NCI-H82 (cell line): ENCODE measurements around the gene DNLZ.

Source experiments
- DNase-seq: peaks from one replicate; lab custom pipeline; 2025; lab: John Stamatoyannopoulos, UW

DNLZ gene

DNA sequence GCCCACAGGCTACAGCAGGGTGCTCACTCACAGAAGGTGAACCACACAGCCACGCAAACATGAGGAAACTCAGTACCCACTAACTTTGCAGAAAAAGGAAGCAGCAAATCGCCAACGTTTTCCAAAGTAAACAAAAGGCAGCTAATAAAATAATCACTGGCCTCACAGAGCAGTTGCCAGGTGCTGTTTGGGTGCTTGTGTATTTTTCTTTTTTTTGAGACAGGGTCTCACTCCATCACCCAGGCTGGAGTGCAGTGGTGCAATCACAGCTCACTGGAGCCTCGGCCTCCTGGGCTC, 32.6 kb upstream of the DNLZ start:
- DNase-seq: no peak

DNA sequence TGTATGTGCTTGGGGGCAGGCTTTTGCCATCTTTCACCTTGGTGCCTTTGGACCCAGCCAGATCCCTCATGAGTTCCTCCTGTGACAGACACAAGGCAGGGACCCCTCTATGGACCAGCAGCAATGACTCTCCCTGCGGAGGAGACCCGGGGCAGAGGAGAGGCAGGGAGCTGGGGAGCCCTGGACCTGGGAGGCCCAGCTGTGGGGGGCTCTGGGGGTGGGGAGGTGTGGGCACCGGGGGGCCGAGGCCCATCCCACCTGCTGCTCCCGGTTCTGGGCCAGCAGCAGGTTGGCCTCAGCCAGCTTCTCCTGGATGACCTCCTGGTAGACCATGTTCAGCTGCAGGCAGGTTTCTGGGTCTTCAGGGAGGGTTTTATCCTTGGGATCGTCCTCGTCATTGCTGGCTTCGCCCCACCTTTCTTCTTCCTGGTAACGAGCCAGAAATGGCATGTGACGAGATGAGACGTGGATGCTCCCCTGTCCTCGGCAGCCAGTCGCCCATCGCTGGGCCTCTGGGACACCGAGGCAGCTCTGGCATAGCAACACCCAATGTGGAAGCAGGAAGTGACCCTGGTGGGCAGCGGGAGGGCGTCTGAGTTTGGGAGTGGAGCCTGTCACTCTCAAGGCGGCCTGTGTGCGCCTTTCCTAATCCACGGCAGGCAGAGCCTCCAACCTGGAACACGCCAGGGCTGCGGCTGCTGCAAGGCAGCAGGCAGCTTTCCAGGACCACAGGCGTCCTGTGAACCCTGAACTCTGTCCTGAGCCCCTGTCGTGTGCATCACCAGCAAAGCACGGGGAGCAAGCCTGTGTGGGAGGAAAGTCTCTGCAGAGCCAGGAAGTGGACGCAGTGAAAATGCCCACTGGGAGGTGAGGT, 32.0 kb upstream of the DNLZ start:
- DNase-seq: no peak

DNA sequence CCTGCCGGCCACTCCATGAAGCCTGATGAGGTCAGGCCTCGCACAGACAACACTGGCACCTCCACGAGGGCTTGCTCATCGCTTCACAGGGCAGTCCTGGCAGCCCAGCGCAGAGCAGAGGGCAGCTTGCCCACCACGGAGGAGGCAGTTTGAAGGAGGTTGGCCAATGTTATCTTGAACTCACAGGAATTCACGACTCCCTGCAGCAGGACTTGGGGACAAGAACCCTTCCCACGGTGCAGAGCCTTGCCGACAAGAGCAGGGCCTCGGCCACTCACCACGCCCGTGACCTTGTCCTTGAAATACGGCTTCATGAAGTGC, 31.4 kb upstream of the DNLZ start:
- DNase-seq: no peak

DNA sequence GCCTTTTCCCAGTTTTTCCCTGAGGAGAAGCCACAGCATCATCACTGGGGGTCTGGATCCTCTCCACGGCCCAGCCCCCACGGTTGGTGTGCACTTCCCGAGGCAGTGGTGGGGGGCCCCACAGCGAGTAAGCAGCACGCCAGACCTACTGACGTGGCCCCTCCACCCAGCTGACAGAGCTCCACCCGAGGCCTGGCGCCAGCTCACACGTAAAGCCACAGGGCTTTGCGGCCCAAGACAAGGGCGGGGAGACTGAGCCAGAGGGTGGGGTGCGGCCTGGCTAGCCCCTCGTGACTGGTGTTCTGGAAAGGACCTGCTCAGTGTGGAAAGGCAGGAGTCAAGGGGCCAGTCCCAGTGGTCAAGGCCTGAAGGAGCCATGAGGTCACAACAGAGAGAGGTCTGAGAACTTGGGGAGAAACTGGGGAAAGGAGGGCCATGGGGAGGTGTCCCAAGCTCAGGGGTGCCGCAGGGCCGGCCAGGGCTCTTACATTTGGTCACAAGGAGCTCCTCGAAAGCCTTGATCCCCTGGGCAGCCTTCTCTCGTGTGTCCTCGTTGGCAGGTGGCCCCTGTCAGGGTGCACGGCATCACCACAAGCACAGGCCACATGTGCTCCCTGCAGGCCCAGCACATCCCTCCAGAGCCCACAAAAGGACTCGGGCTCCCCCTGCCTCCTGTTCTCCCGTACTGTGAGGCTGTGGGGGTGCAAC, 30.9 kb upstream of the DNLZ start:
- DNase-seq: no peak

DNA sequence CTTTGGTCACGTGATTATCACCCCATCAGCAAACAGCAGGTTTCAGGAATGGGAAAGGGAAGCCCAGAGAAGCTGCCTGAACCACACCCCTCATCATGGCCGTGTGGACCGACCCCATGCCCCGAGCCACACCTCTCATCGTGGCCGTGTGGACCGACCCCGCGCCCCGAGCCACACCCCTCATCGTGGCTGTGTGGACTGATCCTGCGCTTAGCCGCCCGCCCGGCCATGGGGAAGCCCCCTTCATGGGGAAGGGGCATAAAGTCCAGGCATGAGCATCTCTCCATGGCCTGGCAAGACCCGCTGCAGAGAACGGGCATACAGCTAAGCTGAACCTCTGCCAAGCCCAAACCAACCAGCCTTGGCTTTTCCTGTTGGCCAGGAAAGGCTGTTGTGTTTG, 30.0 kb upstream of the DNLZ start:
- no peak for DNase-seq

DNA sequence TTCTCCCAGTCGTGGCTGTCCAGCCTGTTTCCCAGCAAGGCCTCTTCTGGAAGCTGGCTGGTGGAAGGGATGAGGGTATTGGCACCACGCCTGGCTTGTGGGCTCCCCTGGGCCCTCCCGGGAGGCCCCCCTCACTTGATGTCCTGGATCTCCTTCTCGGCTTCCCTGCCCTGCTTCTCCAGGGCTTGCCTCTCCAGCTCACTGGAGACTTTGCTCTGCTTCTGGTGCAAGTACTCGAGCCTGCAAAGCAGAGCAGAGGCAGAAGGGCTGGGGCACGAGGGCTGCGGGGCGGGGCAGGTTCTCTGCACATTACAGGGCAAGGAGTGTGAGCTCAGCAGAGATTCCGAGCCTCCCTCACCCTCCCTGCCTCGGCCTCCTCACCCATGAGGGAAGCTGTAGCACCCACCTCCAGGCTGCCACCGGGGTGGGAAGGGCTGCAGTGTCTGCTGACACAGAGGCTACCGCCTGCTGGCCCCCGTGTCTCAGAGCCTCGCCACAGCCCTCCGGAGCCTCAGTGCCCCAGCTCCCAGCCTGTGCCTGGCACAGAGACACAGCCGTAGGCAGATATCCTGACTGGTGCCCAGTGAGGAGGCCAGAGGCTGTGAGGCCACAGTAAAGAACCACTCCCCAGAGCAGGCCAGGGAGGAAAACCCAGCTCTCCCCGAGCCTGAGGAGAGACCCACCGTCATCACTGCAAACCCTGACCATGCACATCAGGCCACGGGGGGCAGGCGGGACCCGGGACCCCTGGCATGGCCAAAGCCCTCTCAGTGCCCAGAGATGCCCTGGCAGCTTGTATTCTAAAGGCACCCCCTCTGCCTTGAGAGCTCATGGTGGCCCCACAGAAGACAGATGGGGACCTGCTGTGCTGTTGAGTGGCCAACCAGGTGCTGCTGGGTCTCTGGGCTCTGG, 29.2 kb upstream of the DNLZ start:
- DNase-seq: no peak

DNA sequence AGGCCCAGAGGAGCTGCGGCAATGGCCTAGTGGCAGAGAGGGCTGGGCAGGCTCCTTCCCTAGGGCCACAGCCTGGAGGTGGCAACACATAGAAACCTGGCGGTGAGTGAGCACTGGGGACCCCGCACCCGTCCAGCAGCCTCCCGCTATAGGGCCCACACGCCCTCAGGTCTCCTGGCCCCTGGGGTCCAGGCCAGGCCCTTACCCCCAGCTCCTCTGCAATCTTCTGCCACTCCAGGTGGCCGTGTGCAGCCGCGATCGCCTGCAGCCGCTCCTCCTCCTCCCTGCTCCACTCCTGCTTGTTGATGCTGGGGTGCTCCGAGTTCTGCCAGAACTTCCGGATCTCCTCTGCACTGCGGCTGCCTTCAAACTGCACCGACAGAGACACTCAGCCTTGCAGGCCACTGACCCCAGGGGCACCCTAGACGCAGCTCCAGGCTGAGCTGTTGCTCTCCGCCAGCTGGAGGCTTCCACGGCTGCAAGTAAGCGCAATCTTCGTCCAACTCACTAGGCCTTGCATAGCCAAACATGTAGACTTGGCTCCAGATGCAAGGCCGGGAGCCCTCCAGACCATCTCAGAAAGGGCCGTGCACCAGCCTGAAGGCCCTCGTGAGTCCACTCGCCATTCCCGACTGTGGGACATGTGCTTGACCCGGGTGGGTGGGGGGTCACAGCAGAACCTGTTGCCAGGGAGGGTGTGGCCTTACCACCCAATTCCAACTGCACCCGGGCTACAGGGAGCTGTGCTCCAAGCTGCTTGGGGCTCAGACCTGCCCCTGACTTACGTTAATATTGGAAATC, 28.4 kb upstream of the DNLZ start:
- no peak for DNase-seq

DNA sequence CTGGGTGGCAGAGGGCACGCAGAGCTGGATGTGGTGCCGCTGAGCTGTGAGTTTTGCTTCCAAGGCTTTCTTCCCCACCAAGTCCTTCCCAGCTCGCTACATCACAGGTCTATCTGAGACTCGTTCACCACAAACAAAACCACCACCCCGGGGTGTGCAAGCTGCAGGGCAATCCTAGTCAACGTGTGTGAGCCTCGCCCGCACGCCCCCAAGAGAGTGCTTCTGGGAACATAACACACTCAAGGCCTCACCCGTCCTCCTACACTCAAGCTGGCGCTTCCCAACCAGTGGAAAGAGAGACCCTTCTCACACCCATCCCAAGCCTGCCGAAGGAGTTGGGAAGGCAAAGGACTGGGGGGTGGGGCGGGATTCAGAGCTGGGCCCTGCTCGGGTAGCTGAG, 25.9 kb upstream of the DNLZ start:
- no peak for DNase-seq

DNA sequence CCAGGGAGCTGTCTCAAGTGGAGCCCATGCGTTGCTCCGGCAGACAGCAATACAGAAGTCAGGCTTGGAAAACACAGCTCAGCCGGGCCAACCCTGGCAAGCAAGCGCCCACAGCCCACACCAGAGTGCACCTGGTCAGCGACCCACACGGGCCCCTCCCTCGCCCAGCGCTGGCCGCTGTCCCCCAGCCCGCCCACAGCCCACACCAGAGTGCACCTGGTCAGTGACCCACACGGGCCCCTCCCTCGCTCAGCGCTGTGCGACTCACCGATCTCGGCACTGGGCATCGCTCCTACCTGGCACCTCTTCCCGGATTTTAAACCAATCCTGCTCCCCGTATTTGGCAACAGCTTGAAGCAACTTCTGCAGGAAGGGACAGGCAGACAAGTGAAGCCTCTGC, 23.7 kb upstream of the DNLZ start:
- DNase-seq: no peak

DNA sequence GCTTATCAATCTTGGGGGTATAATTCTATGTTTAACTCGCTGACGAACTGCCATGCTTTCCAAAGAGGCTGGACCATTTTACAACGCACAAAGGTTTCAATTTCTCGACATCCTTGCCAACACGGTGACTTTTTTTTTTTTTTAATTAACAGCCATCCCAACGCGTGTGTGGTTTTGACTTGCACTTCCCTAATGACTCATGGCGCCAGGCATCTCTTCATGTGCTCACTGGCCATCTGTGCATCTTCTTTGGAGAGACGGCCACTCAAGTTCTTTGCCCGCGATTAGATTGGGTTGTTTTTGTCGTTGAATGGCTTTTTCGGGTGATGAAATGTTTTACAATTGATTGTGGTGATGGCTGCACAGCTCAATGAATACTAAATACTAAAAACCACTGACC, 22.5 kb upstream of the DNLZ start:
- no peak for DNase-seq

DNA sequence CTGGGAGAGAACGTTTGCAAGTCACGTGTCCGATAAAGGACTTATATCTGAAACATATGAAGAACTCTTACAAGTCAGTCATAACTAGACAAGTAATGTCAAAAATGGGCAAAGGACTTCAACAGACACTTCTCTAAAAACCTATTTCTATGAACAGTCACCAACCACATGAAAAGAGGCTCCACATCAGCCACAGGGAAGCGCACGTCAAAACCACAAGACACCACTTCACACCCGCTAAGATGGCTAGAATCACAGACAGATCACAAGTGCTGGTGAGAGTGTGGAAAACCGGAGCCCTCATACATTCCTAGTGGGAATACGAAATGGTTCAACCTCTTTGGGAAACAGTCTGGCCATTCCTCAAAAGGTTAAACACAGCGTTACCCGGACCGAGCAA, 21.5 kb upstream of the DNLZ start:
- DNase-seq: no peak

DNA sequence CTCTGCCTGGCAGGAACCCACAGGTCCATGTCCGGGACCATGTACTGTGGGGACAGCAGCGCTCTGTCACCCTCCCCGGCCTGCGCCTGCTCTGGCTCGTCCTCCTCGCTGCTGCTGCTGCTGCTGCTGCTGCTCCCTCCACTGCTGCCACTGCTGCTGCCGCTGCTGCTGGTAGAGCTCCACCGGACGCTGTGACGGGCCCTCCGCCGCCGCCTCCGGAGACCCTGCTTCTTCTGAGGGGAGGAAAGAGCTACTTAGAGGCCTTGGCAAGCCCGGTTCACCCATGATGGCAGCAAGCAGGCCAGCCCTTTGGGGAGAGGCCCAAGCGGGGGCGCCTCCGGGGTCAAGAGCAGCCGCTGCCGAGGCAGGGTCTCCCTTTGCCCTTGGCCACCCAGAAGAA, 19.9 kb upstream of the DNLZ start:
- DNase-seq: no peak

DNA sequence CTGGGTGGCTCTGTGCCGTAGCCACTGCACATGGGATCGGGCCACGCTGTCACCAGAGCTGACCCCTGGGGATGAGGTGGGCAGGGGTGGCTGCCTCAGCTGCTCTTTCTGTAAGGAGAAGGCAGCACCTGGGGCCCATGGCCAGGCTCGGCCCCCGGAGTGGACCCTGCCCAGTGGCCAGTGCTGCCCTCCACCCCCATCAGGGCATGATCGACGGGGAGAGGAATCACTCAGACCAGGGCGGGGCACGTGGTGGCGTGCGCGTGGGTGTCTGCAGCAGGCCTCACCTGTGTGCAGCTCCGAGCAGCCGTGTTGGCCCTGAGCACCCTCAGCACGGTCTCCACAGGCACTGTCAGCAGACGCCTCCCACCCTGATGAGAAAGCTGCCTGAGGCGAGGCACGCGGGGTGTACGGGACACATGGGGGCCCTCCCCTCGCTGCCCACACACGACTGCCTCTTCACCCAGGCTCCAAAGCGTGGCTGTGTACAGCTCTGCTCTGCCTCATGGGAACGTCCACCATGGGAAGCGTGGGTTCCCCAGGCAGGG, 18.5 kb upstream of the DNLZ start:
- no peak for DNase-seq

DNA sequence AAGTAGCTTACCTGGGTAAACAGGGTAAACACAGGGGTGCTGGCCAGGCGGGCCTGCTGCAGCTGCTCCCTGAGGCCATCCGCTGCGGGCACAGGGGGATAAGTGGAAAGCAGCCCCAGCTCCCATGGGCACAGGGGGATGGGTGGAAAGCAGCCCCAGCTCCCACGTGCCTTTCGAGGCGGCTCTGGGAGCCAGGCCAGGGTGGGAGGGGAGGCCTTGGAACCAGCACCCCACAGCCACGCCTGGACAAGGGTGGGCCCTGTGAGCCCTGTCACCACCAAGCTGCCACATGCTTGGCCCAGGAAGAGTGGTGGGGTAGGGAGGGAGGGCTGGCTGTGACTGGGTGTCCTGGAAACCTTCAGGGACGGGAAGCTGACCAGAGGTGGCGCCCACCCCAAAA, 17.8 kb upstream of the DNLZ start:
- DNase-seq: no peak

DNA sequence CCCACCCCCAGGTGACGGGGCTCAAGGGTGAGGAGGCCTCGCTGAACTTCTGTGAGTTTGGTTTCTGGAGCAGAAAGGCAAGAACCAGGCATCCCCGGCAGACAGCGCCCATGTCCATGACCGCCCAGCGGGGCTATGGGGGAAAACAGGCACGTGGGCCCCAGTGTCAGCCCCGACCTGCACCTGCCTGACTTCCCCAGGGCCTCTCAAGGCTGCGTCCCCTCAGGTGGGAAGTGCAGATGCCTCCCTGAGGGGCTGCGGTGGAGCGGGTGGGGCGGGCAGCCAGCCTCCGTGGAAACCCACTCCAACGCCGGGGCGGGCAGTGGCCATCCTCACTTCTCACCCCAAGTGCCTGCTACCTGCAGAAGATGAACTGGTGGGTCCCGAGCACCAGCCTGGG, 16.8 kb upstream of the DNLZ start:
- DNase-seq: no peak

DNA sequence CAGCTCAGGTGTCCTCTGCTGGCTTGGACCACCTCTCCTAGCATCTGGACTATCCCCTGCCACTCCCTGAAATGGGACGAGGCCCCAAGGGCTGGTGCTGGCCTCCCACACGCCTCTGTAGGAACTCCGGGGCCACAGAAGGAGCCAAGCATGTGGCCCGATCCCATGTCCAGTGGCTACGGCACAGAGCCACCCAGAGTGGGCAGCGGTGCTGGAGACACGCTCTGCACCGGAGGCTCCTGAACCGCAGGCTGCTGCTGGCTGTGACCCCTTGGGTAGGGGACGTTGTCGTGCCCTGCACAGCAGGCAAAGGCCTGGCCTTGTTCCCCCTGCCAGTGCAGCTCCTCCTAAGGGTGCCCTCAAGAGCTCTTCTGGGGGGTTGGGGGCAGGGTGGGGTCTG, 16.3 kb upstream of the DNLZ start:
- no peak for DNase-seq

DNA sequence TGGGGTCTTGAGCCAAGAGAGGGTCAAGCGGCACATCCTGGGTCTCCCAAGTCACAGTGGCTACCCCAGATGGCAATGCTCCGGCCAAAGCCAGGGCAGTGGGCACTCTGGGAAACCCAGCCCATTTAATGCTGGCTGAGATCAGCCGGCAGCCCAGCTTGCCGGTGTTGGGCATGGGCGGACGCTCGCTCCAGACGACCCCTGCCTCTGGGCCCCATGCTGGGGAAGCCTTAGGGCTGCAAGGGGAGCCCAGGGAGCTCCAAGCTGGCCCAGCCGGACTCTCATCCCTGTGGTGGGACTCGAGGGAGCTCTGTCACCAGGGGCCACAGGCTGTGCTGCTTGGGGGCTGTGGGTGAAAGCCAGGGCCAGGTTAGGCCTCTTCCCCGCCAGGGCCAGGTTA, 15.9 kb upstream of the DNLZ start:
- DNase-seq: no peak

DNA sequence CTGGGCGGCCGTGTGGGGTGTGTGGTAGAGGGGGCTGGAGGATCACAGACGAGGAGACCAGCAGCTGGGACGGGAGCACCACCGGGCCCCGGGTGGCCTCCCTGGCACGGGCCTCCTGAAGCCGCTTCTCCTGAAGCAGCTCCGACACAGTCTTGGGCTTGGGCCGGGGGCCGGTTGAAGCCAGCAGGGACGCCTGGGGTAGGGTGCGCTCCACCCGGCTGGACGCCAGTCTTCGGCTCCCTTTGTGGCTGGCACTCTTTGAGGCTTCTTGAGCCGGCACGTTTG, 15.4 kb upstream of the DNLZ start:
- no peak for DNase-seq

DNA sequence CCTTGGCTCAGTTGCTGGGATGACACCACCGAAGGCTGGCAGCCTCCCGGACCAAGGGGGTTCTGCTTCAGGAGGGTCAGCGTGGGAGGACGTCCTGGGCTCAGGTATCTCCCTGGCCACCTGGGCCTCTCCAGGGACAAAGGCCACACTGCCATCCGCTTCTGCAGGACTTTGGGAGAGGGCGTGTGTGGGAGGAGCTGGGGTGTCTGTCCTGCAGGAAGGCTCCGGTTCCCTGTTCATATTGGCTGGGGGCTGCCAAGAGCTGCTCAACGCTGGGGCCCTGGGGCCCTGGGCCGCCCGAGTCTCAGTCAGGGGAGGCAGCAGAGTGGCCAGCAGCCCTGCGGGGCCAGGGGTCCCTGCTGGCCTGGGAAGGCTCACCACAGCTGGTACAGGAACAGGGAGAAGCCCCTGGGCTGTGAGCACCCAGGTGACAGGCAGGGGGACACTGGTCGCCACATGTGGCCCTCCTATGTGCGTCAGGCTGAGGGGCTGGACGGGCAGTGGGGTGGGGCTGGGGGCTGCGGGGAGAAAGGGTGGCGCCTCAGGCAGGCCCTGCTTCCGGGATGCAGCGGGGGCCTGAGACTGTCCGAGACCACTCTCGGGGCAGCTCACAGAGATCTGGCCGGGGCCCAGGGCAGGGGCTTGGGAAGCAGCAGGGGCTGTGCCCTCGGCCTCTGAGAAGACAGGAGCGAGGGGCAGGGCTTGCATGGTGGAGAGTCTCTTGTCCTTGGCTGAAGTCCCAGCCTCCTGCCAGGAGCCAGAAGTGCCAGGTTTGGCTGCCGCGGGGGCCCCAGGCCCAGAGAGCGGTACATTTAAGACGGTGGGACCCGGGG, 14.8 kb upstream of the DNLZ start:
- no peak for DNase-seq

DNA sequence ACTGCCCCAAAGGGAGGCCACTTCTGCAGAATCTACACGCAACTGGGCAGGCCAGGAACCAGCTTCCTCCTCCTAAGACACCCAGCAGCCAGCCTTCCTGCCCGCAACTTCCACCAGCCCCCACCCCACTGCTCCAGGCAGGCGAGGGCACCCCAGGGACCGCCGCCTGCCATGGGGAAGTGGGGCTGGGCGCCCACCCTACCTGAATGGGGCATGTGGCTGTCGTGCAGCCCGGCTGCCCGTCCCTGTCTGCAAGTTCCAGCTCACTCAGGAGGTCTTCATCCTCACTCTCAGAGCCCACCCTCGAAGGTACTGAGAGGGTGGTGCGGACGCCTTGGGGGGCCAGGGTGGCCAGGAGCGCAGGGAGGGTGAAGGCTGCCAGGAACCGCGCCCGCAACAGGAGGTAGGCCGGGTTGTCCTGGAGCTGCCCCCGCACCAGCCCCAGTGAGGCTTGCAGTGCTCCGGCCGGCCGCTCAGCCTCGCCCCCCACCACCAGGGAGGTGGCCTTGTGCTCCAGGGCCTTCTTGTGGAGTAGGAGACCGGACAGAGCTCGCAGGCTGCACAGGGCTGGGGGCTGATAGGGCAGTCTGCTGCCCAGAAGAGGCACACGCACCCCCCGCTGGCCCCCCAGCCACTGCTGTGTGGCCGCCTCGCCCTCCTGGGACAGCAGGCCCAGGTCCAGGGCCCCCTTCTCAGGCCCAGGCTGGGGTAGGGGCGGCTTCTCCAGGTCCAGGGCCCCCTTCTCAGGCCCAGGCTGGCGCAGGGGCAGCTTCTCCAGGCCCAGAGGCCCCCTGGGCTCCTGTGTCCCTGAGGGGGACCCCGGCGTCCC, 14.0 kb upstream of the DNLZ start:
- DNase-seq: no peak
